ENCODE measurements around the gene TLK1. TPM values are rescaled to one million over a fixed set of nuclear protein-coding genes. Genes with fewer than 3 reads are reported as not detected.

The TLK1 gene
- total and polyA plus RNA-seq, 4 donors, result 7.7 to 19.6 (median 15.6) TPM

GRCh38 chr2:171166328-171166983, 5.8 kb upstream of the TLK1 start:
- WGBS, result 24% methylated on average over 6 of the region's 6 CpGs
- H3K9ac ChIP-seq (ENCODE audit: low read depth in 1 of 2, low read length in 2 of 2), result no peak overlapping the region
- H3K4me3 ChIP-seq (ENCODE audit: low read depth in 1 of 3, low read length in 3 of 3), result no peak overlapping the region
- TF ChIP-seq CTCF (IDR thresholded peaks at IDR 0.05; ENCODE audit: low read depth, low read length, missing input control) (no peak), RXRA (IDR thresholded peaks at IDR 0.05) (peak; percentile 89 to 92), YY1 (IDR thresholded peaks at IDR 0.05) (peak; percentile 55), HNF4G (IDR thresholded peaks at IDR 0.05) (peak; percentile 23), HNF4A (conservative IDR thresholded peaks at IDR 0.05) (peak; percentile 30 to 56), FOXA1 (IDR thresholded peaks at IDR 0.05) (no peak), REST (IDR thresholded peaks at IDR 0.05) (peak; percentile 18), SP1 (IDR thresholded peaks at IDR 0.05) (no peak), RAD21 (IDR thresholded peaks at IDR 0.05) (peak; percentile 27 to 43), GABPA (IDR thresholded peaks at IDR 0.05 in 1 of 2, conservative IDR thresholded peaks at IDR 0.05 in 1 of 2) (no peak), JUND (IDR thresholded peaks at IDR 0.05) (peak in 1 of 2 donors; percentile 40)
- no peaks in the 10 kb centered on the region for H3K9me3 ChIP-seq (ENCODE audit: control insufficient read depth in 4 of 4, low read length in 3 of 4)
- H3K4me1 ChIP-seq (ENCODE audit: control insufficient read depth in 4 of 4, insufficient read depth in 4 of 4, low read length in 3 of 4), result peaks cover 2 to 24% (median 22%) of the 10 kb centered on the region in 4 donors
- no peaks in the 10 kb centered on the region for H3K27me3 ChIP-seq (ENCODE audit: control insufficient read depth in 4 of 4, insufficient read depth in 4 of 4, low read length in 3 of 4)
- DNase-seq (ENCODE audit: low spot score), result no peak
- H3K27ac ChIP-seq (ENCODE audit: low read depth in 1 of 2, low read length in 2 of 2), result peak overlapping the region in 1 of 2 donors; percentile 28
- H3K36me3 ChIP-seq (ENCODE audit: control insufficient read depth in 4 of 4, insufficient read depth in 3 of 4, low read depth in 1 of 4, low read length in 3 of 4), result no peaks in the 10 kb centered on the region

DNA sequence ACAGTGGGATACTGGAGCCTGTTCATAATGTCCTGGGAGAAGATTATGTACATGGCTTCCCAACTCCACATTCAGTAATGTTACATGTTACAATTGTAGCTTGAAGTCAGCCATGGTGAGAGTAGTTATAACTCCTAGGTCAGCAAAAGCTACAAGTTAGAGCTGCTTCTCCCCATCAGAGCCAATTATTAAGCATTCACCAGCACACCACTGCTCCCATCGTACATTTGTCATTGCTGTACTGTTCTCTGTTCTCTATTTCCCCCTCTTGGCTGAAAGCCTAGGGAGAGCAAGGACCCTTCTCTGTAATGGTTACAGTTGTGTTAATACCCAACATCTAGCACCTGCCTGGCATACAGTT, 5.3 kb upstream of the TLK1 start:
- peak overlapping the region in 1 of 2 donors; percentile 28 for H3K27ac ChIP-seq (ENCODE audit: low read depth in 1 of 2, low read length in 2 of 2)
- no peak for TF ChIP-seq HNF4G (IDR thresholded peaks at IDR 0.05)
- TF ChIP-seq SP1 (IDR thresholded peaks at IDR 0.05), result no peak
- no peak for TF ChIP-seq FOXA2 (IDR thresholded peaks at IDR 0.05)
- no peak for TF ChIP-seq MAX (IDR thresholded peaks at IDR 0.05)
- no peak for TF ChIP-seq GABPA (IDR thresholded peaks at IDR 0.05 in 1 of 2, conservative IDR thresholded peaks at IDR 0.05 in 1 of 2)
- TF ChIP-seq RAD21 (IDR thresholded peaks at IDR 0.05), result no peak
- TF ChIP-seq TAF1 (conservative IDR thresholded peaks at IDR 0.05), result no peak
- no peak for TF ChIP-seq ZBTB33 (IDR thresholded peaks at IDR 0.05)
- no peak for TF ChIP-seq FOXA1 (IDR thresholded peaks at IDR 0.05)
- TF ChIP-seq HNF4A (conservative IDR thresholded peaks at IDR 0.05), result no peak
- no peak overlapping the region for H3K4me3 ChIP-seq (ENCODE audit: low read depth in 1 of 3, low read length in 3 of 3)
- no peak for DNase-seq (ENCODE audit: low spot score)
- H3K4me1 ChIP-seq (ENCODE audit: control insufficient read depth in 4 of 4, insufficient read depth in 4 of 4, low read length in 3 of 4), result peaks cover 2 to 28% (median 22%) of the 10 kb centered on the region in 4 donors
- H3K9me3 ChIP-seq (ENCODE audit: control insufficient read depth in 4 of 4, low read length in 3 of 4), result no peaks in the 10 kb centered on the region
- no peaks in the 10 kb centered on the region for H3K36me3 ChIP-seq (ENCODE audit: control insufficient read depth in 4 of 4, insufficient read depth in 3 of 4, low read depth in 1 of 4, low read length in 3 of 4)
- no peaks in the 10 kb centered on the region for H3K27me3 ChIP-seq (ENCODE audit: control insufficient read depth in 4 of 4, insufficient read depth in 4 of 4, low read length in 3 of 4)
- H3K9ac ChIP-seq (ENCODE audit: low read depth in 1 of 2, low read length in 2 of 2), result no peak overlapping the region
- WGBS, result 42% methylated on average over 1 of the region's 1 CpG
